Spinal cord (tissue), 10 donors: ENCODE results near the gene C10orf53. TPM values are rescaled to one million over a fixed set of nuclear protein-coding genes. Genes with fewer than 3 reads are reported as not detected.
A peak's percentile ranks its signal among the peaks of the same experiment; 100 is the strongest.

ENCODE experiments used
- DNase-seq, 6 donors: peaks; one replicate each; pipeline versions ENCODE4 v3.0.0 to v3.0.0-alpha.2; 2013 to 2015; ENCODE audit warnings: low spot score in 6 of 6, low read depth in 4 of 6
- H3K27ac ChIP-seq: one replicate; pipeline ENCODE4 v1.5.1; 2013; ENCODE audit warnings: low read depth, low read length, control low read depth
- H3K27me3 ChIP-seq: one replicate; pipeline ENCODE4 v1.6.1; 2013; ENCODE audit warnings: low read length; ENCODE audit not compliant: control insufficient read depth, insufficient read depth
- H3K36me3 ChIP-seq: one replicate; pipeline ENCODE4 v1.6.1; 2013; ENCODE audit warnings: low read length; ENCODE audit not compliant: control insufficient read depth, insufficient read depth
- H3K4me1 ChIP-seq: one replicate; pipeline ENCODE4 v1.6.1; 2013; ENCODE audit warnings: low read length; ENCODE audit not compliant: control insufficient read depth, insufficient read depth
- H3K4me3 ChIP-seq: one replicate; pipeline ENCODE4 v1.5.1; 2013; ENCODE audit warnings: low read depth, low read length, control low read depth
- H3K9me3 ChIP-seq: one replicate; pipeline ENCODE4 v1.6.1; 2013; ENCODE audit warnings: low read length; ENCODE audit not compliant: control insufficient read depth, insufficient read depth
- WGBS: methylation state at CpG from one replicate; pipeline ENCODE4 v1.1.5; 2013; ENCODE audit warnings: missing lambda C conversion rate; ENCODE audit not compliant: insufficient coverage; 5-methylcytosine and 5-hydroxymethylcytosine counted together
- polyA plus RNA-seq, 2 donors: library from polyadenylated mRNA; unstranded; fragments of 120-200 nt; gene quantifications; one replicate each; pipeline ENCODE4 v1.2.1, GENCODE V29; 2013; ENCODE audit not compliant: insufficient read length in 2 of 2
- total RNA-seq, 2 donors: library from RNA; depleted of rRNA in 1 of 2; stranded (reverse); fragments of 120-200 nt in 1 of 2; fragments of >200 nt in 1 of 2; gene quantifications; one replicate each; pipeline versions ENCODE4 v1.2.3 to v1.2.4, GENCODE V29; 2013 to 2014
- donor health status: healthy.

C10orf53 gene
- total and polyA plus RNA-seq, 4 donors, result 0.11 TPM; not detected in 3

- Histone ChIP-seq H3K36me3 (no peaks in the 10 kb centered on the region), H3K27me3 (no peaks in the 10 kb centered on the region), H3K4me1 (peaks cover 4% of the 10 kb centered on the region), H3K27ac (no peak overlapping the region), H3K4me3 (no peak overlapping the region), H3K9me3 (no peaks in the 10 kb centered on the region)
- 94% methylated on average over 13 of the region's 15 CpGs for WGBS
- no peak for DNase-seq
These were observed 17.2 kb upstream of the C10orf53 start for GRCh38 chr10:49662169-49662830.

- Histone ChIP-seq H3K27me3 (no peaks in the 10 kb centered on the region), H3K9me3 (no peaks in the 10 kb centered on the region), H3K4me1 (peaks cover 4% of the 10 kb centered on the region), H3K4me3 (no peak overlapping the region), H3K27ac (no peak overlapping the region), H3K36me3 (no peaks in the 10 kb centered on the region)
- DNase-seq, result peak in 1 of 6 donors; percentile 85
- WGBS, result no CpG with 5 or more reads among the region's 6 CpGs
These were observed 15.9 kb upstream of the C10orf53 start for GRCh38 chr10:49663596-49663995.

- no peak overlapping the region for H3K4me3 ChIP-seq
- no peaks in the 10 kb centered on the region for H3K36me3 ChIP-seq
- peaks cover 4% of the 10 kb centered on the region for H3K4me1 ChIP-seq
- H3K9me3 ChIP-seq, result no peaks in the 10 kb centered on the region
- WGBS, result 43% methylated on average over 6 of the region's 7 CpGs
- H3K27me3 ChIP-seq, result no peaks in the 10 kb centered on the region
- H3K27ac ChIP-seq, result no peak overlapping the region
- peak in 1 of 6 donors; percentile 53 for DNase-seq
These were observed 15.2 kb upstream of the C10orf53 start for GRCh38 chr10:49664006-49664841.

- H3K27me3 ChIP-seq, result no peaks in the 10 kb centered on the region
- H3K36me3 ChIP-seq, result no peaks in the 10 kb centered on the region
- 65% methylated on average over 4 of the region's 4 CpGs for WGBS
- no peak overlapping the region for H3K27ac ChIP-seq
- no peak for DNase-seq
- no peak overlapping the region for H3K4me3 ChIP-seq
- no peaks in the 10 kb centered on the region for H3K9me3 ChIP-seq
- H3K4me1 ChIP-seq, result peaks cover 4% of the 10 kb centered on the region
These were observed 14.6 kb upstream of the C10orf53 start for GRCh38 chr10:49664842-49665355.

- Histone ChIP-seq H3K9me3 (no peaks in the 10 kb centered on the region), H3K4me1 (peaks cover 4% of the 10 kb centered on the region), H3K4me3 (no peak overlapping the region), H3K27ac (no peak overlapping the region), H3K27me3 (no peaks in the 10 kb centered on the region), H3K36me3 (no peaks in the 10 kb centered on the region)
- 71% methylated on average over 2 of the region's 2 CpGs for WGBS
- DNase-seq, result no peak
These were observed 13.3 kb upstream of the C10orf53 start for GRCh38 chr10:49666054-49666615.

- H3K27ac ChIP-seq, result no peak overlapping the region
- no peak for DNase-seq
- no peak overlapping the region for H3K4me3 ChIP-seq
- H3K27me3 ChIP-seq, result no peaks in the 10 kb centered on the region
- H3K9me3 ChIP-seq, result no peaks in the 10 kb centered on the region
- H3K36me3 ChIP-seq, result no peaks in the 10 kb centered on the region
- WGBS, result 87% methylated on average over 5 of the region's 5 CpGs
- H3K4me1 ChIP-seq, result peaks cover 4% of the 10 kb centered on the region
These were observed 12.8 kb upstream of the C10orf53 start for GRCh38 chr10:49666685-49667084.

- 75% methylated on average over 1 of the region's 2 CpGs for WGBS
These were observed 11.5 kb upstream of the C10orf53 start for GRCh38 chr10:49667991-49668390.

GRCh38 chr10:49668684-49669083 lies 10.8 kb upstream of the C10orf53 start:
- H3K4me3 ChIP-seq, result no peak overlapping the region
- WGBS, result no CpG with 5 or more reads among the region's 6 CpGs

More at GRCh38 chr10:49667991-49668390, 11.5 kb upstream of the C10orf53 start:
- no peak for DNase-seq
- Histone ChIP-seq H3K27ac (no peak overlapping the region), H3K4me3 (no peak overlapping the region), H3K27me3 (no peaks in the 10 kb centered on the region), H3K4me1 (peaks cover 4% of the 10 kb centered on the region), H3K36me3 (no peaks in the 10 kb centered on the region), H3K9me3 (no peaks in the 10 kb centered on the region)

GRCh38 chr10:49678827-49679479 lies 498 bp upstream of the C10orf53 start:
- peaks cover 17% of the 10 kb centered on the region for H3K27me3 ChIP-seq
- no peak for DNase-seq

More at GRCh38 chr10:49668684-49669083, 10.8 kb upstream of the C10orf53 start:
- no peak overlapping the region for H3K27ac ChIP-seq
- no peak for DNase-seq
- peaks cover 4% of the 10 kb centered on the region for H3K4me1 ChIP-seq
- no peaks in the 10 kb centered on the region for H3K36me3 ChIP-seq
- H3K9me3 ChIP-seq, result no peaks in the 10 kb centered on the region
- H3K27me3 ChIP-seq, result peaks cover 3% of the 10 kb centered on the region

More at GRCh38 chr10:49678827-49679479, 498 bp upstream of the C10orf53 start:
- H3K4me3 ChIP-seq, result peak overlapping the region; percentile 6
- no peaks in the 10 kb centered on the region for H3K36me3 ChIP-seq
- H3K4me1 ChIP-seq, result peaks cover 12% of the 10 kb centered on the region
- peaks cover 3% of the 10 kb centered on the region for H3K9me3 ChIP-seq
- WGBS, result 7% methylated on average over 14 of the region's 19 CpGs
- H3K27ac ChIP-seq, result no peak overlapping the region
